Suprapubic skin (tissue), 3 donors: ENCODE results near the gene SF3A2.

Experiments
- POLR2AphosphoS5 ChIP-seq, 3 donors: sonication (generic); formaldehyde crosslinking; IDR thresholded peaks; one replicate each; pipeline ENCODE4 v1.6.1; 2017; ENCODE audit warnings: antibody characterized with exemption in 3 of 3
- TF ChIP-seq, protein P1 (sequence below), 2 donors: fragments of 200-600 bp in 1 of 2; fragments of 450-650 bp in 1 of 2; sonication (generic) in 1 of 2; IDR thresholded peaks; one replicate each; pipeline ENCODE4 v1.5.1; 2016 to 2019; ENCODE audit warnings: antibody characterized with exemption in 2 of 2, mild to moderate bottlenecking in 1 of 2, moderate library complexity in 1 of 2

GRCh38 chr19:2249880-2250765, 13.5 kb downstream of the SF3A2 start:
- no peak for TF ChIP-seq POLR2AphosphoS5 (IDR thresholded peaks at IDR 0.05)
- TF ChIP-seq, protein P1, sequence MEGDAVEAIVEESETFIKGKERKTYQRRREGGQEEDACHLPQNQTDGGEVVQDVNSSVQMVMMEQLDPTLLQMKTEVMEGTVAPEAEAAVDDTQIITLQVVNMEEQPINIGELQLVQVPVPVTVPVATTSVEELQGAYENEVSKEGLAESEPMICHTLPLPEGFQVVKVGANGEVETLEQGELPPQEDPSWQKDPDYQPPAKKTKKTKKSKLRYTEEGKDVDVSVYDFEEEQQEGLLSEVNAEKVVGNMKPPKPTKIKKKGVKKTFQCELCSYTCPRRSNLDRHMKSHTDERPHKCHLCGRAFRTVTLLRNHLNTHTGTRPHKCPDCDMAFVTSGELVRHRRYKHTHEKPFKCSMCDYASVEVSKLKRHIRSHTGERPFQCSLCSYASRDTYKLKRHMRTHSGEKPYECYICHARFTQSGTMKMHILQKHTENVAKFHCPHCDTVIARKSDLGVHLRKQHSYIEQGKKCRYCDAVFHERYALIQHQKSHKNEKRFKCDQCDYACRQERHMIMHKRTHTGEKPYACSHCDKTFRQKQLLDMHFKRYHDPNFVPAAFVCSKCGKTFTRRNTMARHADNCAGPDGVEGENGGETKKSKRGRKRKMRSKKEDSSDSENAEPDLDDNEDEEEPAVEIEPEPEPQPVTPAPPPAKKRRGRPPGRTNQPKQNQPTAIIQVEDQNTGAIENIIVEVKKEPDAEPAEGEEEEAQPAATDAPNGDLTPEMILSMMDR (IDR thresholded peaks at IDR 0.05): no peak
